Endothelial cell of hepatic sinusoid (primary cell): ENCODE data around the gene ERCC8.
"Not testable (repeated sequence)": the region's sequence is repeated elsewhere in the genome, so short reads cannot be mapped to it uniquely, and the experiment has no call there.

Source experiments
- in situ Hi-C: cut with HindIII; loops from 2 replicates; pipeline ENCODE4 v1.10.0; 2017; ENCODE audit warnings: low sequenced_read_pairs

ERCC8 gene

DNA sequence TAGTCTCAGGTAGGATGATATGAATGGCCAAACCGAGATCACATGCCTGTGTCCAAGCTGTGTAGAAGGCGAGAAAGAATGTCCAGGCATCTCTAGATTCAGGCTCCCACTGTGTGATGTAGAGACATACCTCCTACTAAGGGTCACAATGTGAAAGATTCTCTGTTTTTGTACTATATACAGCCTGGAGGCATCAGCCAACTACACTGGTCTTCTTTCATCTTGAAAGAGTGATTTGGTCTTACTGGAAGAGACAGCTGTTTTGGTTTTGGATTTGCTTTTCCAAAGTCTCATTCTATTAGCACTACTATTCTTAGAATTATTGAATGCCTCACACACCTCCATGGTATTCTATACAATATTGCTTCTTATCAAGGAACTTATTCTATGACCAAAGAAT, 26.4 kb downstream of the ERCC8 start:
- in situ Hi-C loops = no loop called here

DNA sequence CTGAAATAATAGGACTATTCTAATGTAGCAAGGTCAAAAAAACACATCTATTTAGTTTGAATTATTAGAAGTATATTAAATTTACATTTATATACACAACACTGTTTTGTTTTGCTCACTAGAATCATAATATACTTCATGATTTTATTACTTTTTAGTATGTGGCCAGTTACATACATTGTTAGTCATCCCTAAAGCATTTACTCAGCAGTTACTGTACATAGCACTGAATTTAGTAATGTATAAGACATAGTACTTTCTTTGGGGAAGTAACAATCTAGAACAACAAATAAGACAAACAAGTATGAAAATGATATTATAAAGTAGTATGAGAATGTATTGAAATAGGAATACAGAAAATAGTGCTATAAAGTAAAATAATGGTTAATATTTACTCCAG, 28.2 kb downstream of the ERCC8 start:
- in situ Hi-C loops = no loop called here

DNA sequence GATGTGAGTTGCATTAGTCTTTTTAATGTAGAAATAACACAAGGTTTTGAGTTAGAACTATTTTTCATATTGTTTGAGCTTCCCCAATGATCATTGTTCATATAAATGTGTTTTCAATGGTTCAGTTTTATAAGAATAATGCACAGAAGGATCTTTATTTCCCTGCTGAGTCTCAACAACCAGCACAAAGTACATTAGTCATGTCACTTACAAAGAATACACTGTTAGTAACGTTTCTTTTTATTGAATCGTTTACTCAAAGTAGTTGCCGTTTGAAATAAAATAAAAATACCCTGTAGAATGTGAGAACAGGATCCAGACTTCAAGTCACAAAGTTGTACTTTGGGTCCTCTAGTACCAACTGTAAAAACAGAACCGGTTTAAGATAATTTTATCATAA, 41.5 kb downstream of the ERCC8 start:
- in situ Hi-C loops = no loop called here

DNA sequence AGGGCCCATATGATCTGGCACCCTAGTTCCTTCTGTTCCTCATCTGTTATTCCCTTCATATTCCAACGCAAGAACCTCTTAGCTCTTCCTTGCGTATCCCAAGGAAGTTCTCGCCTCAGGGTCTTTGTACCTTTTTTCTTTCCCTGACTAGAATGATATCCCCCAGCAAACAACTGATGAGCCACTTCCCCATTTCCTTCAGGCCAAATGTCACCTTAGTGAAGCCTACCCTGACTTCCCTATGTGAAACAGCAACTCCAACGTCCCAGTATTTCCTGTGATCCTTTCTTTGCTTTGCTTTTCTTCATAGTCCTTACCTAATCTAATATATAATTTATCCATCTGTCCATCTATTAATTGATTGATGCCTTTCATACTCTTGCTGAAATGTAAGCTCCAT, 47.9 kb downstream of the ERCC8 start:
- in situ Hi-C loops = no loop called here

GRCh38 chr5:60893521-60893920, 51.3 kb downstream of the ERCC8 start:
- in situ Hi-C loops = no loop called here

DNA sequence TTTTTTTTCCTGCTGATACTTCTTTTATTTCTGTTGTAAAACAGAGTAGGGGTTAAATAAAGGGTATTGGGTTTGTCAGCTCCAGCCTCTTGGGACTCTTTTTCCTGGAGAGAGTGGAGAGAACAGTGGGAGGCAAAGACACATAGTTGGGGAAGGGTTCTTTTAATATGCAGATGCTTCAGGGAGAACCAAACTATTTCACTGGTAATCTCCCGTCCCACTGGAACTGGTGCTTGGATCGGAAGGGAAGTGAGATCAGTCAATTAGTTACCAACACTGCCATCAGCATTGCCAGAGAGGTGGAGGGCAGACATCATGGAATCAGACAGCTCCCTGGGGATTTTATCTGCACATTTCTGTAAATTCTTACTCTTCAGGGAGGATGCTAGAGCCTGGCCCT, 53.2 kb downstream of the ERCC8 start:
- in situ Hi-C loops = no loop called here

DNA sequence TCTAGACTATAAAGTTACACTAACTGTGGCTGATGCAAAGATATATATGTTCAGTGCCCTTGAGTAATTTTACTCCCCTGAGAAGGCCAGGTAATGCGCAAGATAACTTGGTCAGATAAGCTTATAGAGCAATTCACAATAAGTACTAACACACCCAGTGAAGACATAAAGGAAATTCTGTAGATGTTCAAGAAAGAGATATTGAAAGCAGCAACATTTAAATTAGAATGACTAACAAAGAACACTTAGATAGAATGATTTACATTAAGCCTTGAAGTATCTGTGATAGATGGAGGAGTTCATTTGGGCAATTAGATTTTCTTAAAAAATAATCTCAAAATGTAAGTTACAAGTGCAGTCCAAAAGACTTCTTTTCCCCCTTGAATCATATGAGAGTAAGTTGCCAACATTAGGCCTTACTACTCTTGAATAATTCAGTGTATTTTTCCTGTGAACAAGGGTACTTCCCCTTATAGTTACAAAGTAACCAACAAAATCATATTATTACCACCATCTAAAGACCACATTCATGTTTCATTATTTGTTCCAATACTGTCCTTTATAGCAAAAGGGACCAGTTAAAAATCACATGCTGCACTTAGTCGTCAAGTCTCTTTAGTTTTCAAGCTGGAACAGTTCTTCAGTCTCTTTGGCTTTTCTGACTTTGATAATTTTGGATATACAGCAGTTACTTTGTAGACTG, 56.4 kb downstream of the ERCC8 start:
- in situ Hi-C loops = no loop called here

DNA sequence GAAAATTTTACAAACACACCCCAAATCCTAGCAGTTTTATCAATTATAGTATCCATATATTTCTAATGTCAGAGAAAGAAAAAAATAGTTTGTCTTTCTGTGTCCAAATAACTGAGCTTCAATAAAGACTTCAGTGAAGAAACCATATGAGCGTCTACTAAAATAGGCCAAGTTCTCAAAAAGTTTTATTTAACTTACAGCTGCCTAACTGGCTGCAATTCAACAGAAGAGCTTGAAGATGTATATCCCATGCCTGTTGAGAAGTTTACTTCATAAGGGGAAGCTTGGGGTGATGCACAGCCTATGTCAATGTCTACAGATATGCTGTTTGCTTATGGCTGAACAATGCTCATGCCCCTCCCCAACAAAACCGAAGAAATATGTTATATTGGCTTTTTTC, 57.1 kb downstream of the ERCC8 start:
- in situ Hi-C loops = no loop called here

GRCh38 chr5:60887096-60887495, 57.8 kb downstream of the ERCC8 start:
- in situ Hi-C loops = no loop called here

GRCh38 chr5:60886158-60886557, 58.7 kb downstream of the ERCC8 start:
- in situ Hi-C loops = no loop called here

DNA sequence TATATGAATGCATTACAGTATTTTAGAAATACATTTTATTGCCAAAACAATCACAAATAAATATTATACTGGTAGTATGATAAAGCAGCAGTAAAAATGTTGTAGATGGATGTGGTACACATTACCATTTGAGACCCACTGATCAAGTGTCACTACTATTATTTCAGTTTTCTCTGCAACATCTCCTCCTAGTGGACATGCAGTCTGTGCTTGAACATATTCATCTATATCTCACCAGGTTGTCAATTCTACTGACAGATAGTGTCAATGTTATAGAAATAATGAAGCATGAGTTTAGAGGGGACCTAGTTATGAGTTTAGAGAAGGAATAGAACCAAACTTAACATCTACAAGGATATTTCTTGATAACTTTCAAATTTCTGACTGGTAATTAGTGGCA, 61.6 kb downstream of the ERCC8 start:
- in situ Hi-C loops = no loop called here

- in situ Hi-C loops = no loop called here
Observed at GRCh38 chr5:60872892-60873291, 72.0 kb downstream of the ERCC8 start.

DNA sequence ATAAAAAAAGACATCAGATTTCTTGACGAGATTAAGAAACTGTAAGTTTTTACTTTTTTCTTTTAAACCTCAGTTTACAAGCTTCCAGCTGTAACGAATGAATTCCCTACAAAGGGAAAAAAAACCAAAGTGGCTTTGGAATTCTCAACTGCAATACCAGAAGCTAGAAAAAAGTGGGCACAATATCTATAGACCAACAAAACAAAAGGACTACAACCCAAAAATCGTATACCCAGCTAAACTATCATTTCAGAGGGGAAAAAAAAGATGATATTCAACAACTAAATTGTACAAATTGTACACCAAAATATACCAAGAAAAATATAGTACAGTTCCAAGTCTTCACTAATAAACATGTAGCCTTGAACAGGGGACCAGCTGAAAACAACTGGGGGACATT, 74.0 kb downstream of the ERCC8 start:
- in situ Hi-C loops = no loop called here

DNA sequence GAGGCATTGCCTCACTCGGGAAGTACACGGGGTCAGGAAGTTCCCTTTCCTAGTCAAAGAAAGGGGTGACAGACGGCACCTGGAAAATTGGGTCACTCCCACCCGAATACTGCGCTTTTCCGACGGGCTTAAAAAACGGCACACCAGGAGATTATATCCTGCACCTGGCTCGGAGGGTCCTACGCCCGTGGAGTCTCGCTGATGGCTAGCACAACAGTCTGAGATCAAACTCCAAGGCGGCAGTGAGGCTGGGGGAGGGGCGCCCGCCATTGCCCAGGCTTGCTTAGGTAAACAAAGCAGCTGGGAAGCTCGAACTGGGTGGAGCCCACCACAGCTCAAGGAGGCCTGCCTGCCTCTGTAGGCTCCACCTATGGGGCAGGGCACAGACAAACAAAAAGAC, 84.3 kb downstream of the ERCC8 start:
- in situ Hi-C loops = not testable (repeated sequence)

DNA sequence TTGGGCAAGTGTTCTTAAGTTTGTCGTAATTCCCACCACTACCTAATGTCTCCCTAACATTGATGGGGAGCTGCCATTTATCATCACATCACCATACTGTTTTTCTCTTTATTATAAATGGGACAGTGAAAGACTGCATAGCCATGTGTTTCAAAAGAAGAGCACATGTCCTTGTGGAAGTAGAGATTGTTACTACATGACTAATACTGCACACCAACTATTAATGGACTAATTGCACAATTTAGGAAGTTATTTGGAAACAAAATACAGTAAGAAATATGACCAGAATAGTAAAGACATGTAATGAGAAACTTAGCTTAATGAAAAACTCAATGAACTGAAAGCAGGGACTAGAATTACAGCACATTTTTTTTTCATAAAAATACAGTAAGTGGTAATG, 88.8 kb downstream of the ERCC8 start:
- in situ Hi-C loops = no loop called here

DNA sequence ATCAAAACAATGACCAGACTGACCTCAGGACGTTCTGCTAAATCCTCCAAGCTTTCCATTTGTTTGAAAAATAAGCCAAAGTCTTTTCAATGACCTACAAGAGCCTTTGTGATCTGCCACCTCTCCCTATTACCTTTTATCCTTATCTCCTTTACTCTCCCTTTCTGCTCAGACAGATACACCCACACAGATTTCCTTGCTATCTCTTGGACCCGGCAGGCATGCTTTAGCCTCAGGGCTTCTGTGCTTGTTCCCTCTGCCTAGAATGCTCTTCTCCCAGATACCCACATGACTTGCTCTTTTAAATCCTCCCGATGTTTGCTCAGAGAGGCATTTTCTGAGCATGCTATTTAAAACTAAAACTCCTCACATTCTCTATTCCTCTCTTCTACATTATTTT, 91.9 kb downstream of the ERCC8 start:
- in situ Hi-C loops = loop anchor here (5.0 kb wide), 1 partner anchor 36 kb away; no protein-coding TSS in a partner anchor

DNA sequence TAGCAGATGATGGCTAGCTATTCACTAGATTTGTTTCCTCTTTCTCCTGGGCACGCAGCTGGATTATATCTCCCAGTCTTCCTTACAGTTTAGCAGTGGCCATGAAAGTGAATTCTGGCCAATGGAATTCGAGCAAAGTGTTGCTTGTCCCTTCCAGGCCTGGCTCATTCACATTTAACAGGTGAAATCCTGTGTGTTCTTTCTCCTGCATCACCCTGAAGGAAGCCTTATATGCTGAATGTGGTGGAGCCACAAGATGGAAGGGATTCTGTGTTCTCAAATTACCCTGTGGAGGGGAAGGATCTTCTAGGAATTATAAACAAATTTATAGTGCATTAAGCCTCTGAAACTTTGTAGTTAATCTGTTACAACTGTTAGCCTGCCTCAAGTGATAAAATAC, 92.6 kb downstream of the ERCC8 start:
- in situ Hi-C loops = loop anchor here (5.0 kb wide), 1 partner anchor 35 kb away; no protein-coding TSS in a partner anchor

DNA sequence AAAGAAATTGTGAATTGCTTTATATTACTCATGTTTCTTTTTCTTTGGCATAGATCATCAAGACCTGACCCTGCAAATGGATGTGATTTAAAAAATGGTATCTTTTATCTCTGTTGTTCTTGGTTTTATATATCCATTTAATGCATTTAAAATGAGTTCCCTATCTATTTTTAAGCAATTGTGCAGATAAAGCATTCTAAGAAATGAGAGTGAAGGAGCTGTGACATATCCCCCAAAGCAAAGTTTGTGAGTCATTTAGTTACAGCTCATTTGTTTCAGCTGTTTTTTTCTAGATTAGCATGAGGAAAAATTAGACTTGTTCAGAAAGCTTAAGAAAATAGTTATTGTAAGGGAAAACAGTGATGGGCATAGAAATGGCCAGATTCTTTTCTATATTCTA, 93.2 kb downstream of the ERCC8 start:
- in situ Hi-C loops = loop anchor here (5.0 kb wide), 1 partner anchor 34 kb away; no protein-coding TSS in a partner anchor

GRCh38 chr5:60846298-60846697, 98.6 kb downstream of the ERCC8 start:
- in situ Hi-C loops = no loop called here

DNA sequence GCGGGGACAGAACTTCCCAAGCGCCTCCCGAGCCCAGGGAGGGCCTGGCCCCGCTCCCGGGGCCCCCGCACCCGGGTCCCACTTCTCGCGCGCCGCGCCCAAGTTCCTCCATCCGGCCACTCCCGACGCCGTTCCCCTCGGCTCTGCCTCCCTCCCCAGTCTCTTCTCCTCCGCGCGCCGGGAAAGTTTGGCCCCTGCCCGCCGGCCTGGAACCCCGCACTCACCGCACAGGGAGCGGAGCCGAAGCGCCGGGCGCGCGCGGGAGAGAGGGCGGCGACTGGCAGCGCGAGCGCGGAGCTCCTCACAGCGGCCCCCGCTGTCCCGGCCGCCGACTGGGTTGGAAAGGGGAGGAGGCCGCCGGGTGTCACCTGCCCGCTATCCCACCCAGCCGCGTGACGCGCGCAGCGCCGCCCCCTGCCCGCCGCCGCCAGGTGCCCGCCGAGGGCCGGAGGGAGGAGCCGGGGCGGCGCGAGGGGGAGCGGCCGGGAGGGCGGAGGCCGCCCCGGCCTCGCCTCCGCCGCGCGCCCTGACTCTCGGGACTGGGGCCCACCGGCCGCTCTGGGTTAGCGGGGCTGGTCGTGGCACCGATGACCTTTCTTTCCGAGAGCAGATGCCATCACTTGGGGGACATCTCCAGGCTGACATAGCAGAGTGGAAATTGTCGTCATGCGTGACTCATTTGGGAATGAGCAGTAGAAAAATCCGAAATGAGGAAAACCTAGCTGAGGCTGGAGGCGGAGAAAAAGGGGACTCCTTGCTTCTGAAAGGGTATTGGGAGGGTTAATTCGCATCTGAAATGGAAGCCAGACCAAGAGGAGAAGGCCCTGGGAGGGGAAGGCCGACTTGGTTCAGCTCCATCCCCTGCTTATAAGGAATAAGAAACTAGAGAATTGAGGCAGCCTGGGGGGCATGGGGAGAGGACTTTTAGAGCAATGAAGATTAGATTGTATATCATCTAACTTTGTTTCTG, 100.6 kb downstream of the ERCC8 start, which contains the start of gene ELOVL7:
Gene ELOVL7, minus strand, starts transcription at position 334 of the 970 bp plus-strand sequence. CDS start 56,872 bp downstream, outside the sequence.
- in situ Hi-C loops = no loop called here

GRCh38 chr5:60843386-60843935, 101.4 kb downstream of the ERCC8 start:
- in situ Hi-C loops = no loop called here
